NT2/D1 (cell line): ENCODE measurements around the gene FAM25G.
"Not testable (repeated sequence)": the region's sequence is repeated elsewhere in the genome, so short reads cannot be mapped to it uniquely, and the experiment has no call there.

ENCODE experiments used
- DNase-seq: peaks from one replicate; pipeline ENCODE4 v3.0.0-alpha.2; 2011; ENCODE audit warnings: low read depth, low spot score
- H3K27me3 ChIP-seq: 2 replicates; pipeline ENCODE4 v1.6.0; 2011; ENCODE audit warnings: mild to moderate bottlenecking; ENCODE audit not compliant: insufficient read length, insufficient read depth
- H3K36me3 ChIP-seq: 2 replicates; pipeline ENCODE4 v1.6.1; 2011; ENCODE audit warnings: mild to moderate bottlenecking, low read length, mixed read lengths; ENCODE audit not compliant: insufficient read depth, insufficient read length
- H3K4me1 ChIP-seq: 2 replicates; pipeline ENCODE4 v1.5.1; 2011; ENCODE audit not compliant: insufficient read depth, insufficient read length
- H3K4me3 ChIP-seq: 2 replicates; pipeline ENCODE4 v1.5.1; 2011; ENCODE audit warnings: low read depth; ENCODE audit not compliant: insufficient read length
- H3K9ac ChIP-seq: 2 replicates; pipeline ENCODE4 v1.6.0; 2011; ENCODE audit warnings: low read depth; ENCODE audit not compliant: insufficient read length
- H3K9me3 ChIP-seq: 2 replicates; pipeline ENCODE4 v1.5.1; 2011; ENCODE audit warnings: mild to moderate bottlenecking, low read length; ENCODE audit not compliant: insufficient read depth

The FAM25G gene

DNA sequence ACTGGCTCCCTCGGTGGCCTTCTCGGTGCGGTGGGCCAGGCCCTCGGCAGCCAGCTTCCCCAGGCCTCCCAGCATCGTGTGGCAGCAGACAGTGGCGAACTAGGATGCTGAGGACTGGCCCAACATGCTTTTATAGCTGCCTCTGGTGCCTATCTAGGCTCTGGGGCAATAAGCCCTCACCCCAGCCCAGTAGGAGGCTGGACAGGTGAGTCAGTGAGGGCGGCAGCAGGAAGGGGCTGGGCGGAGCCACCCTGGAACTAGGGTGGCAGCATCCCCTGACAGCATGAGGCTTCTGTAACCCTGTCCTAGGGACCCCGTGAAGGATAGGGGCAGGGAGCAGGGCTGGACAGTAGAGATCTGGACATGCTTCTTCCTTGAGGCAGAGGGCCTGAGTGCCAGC lies at the start of gene FAM25G:
Gene FAM25G, minus strand, starts transcription at position 101 of the 400 bp plus-strand sequence. Its CDS starts 26 bp downstream, at position 75.
- not testable (repeated sequence) for H3K9ac ChIP-seq, H3K36me3 ChIP-seq, H3K4me1 ChIP-seq, DNase-seq, H3K4me3 ChIP-seq, H3K9me3 ChIP-seq, H3K27me3 ChIP-seq

DNA sequence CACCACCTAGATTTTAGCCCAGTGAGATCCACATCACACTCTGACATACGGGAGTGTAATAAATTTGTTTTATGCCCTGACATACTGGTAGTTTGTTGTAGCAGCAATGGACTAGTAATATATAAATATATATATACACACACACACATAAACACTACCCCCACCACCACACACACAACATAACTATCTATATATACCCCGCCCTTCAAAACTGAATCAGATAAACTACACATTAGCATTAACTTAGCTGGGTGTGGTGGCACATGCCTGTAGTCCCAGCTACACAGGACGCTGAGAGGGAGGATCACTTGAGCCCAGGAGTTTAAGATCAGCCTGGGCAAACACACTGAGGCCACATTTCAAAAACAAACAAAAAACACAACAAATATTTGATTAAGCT lies 44.9 kb upstream of the FAM25G start:
- H3K27me3 ChIP-seq, DNase-seq, H3K4me1 ChIP-seq, H3K36me3 ChIP-seq, H3K9ac ChIP-seq, H3K4me3 ChIP-seq, H3K9me3 ChIP-seq: not testable (repeated sequence)

DNA sequence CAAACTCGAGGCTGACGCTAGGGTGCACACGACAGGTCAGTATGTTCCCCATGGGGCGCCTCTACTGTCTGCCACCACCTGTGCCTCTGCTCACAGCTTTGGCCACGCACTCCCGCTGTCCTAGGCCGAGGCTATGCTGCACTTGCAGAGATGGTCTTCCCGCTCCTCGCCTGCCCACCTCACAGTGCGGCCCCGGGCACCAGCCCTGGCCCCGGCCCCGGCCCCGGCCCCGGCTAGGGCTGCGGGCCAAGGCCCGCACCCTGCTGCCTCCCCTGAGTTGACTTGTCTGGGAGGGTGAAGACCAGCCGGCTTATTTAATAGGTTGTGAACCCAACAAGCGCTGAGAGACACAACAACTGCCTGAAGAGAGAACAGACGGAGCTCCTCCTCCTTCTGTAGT lies 32.0 kb upstream of the FAM25G start, which contains the start of gene AGAP9:
Gene AGAP9, minus strand, starts transcription at position 164 of the 400 bp plus-strand sequence. Its CDS starts 112 bp downstream, at position 52.
- H3K4me1 ChIP-seq, H3K9ac ChIP-seq, H3K36me3 ChIP-seq, DNase-seq, H3K9me3 ChIP-seq, H3K4me3 ChIP-seq, H3K27me3 ChIP-seq: not testable (repeated sequence)

DNA sequence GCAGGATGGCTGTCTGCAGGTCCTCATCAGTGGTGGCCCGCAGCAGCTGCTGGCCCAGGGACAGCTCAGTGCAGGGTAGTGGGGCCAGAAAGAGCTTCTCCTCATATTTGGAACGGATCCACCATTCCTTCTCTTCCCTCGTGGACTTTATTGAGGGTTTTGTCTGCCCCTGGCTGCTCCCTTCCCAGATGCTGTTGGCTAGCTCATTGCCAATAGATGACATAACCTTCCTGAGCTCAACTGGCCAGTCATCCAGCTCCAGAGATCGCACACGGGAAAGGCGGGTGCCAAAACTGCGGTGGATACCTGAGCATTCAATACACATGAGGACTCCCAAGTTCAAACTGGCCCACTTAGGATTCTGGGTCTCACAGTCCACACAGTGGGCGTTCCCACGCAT lies 10.8 kb upstream of the FAM25G start:
- not testable (repeated sequence) for H3K36me3 ChIP-seq, H3K4me1 ChIP-seq, H3K9me3 ChIP-seq, H3K9ac ChIP-seq, H3K27me3 ChIP-seq, DNase-seq, H3K4me3 ChIP-seq

DNA sequence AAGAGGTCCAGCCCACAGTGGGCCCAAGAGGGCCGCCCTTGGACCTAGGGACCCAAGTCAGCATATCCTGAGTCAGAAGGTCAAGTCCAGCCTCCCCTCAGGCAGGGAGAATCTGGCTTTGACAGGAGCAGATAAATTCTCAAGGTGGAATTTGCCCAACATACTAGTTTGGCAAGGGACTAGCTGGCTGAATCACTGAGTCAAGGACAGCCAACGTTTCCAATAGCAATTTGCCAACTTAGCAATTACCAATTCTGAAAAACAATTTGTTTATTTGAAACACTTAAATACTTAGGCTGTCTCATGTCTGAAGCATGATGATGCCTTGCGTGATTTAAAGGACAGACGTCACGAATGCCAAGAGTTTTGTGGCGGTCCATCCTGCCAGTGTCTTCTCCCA lies 2.7 kb upstream of the FAM25G start:
- H3K9ac ChIP-seq, H3K9me3 ChIP-seq, H3K36me3 ChIP-seq, DNase-seq, H3K4me3 ChIP-seq, H3K27me3 ChIP-seq, H3K4me1 ChIP-seq: not testable (repeated sequence)

DNA sequence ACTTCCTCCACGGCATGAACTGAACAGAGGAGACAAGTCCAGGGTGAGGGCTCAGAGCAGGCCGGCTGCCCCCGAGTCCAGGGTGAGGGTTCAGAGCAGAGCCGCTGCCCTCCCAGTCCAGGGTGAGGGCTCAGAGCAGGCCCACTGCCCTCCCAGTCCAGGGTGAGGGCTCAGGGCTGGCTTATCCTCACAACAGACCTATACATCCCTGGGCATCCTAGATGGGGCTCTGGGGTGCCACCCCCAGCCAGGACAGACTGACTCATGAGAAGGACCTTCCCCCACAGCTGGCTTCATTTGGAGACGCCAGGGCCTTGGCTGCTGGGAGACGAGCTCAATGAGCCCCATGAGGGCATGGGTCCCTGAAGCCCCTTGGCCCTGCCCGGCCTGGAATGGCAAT lies 1.9 kb downstream of the FAM25G start:
- H3K9me3 ChIP-seq, H3K36me3 ChIP-seq, H3K4me1 ChIP-seq, H3K9ac ChIP-seq, H3K4me3 ChIP-seq, H3K27me3 ChIP-seq, DNase-seq: not testable (repeated sequence)

DNA sequence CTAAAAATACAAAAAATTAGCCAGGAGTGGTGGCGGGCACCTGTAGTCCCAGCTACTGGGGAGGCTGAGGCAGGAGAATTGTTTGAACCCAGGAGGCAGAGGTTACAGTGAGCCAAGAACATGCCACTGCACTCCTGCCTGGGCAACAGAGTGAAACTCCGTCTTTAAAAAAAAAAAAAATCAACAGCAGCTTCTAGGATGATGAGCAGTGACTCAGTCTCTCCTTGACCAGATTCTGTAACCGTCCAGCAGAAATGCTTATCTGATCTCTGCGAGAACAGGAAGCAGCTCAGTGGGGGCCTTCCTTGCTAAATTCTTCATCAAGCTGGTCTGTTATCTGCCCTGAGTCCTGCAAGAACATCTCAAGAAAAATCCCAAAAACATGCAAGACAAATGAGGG lies 5.6 kb downstream of the FAM25G start:
- H3K36me3 ChIP-seq, H3K4me3 ChIP-seq, DNase-seq, H3K9ac ChIP-seq, H3K4me1 ChIP-seq, H3K9me3 ChIP-seq, H3K27me3 ChIP-seq: not testable (repeated sequence)

DNA sequence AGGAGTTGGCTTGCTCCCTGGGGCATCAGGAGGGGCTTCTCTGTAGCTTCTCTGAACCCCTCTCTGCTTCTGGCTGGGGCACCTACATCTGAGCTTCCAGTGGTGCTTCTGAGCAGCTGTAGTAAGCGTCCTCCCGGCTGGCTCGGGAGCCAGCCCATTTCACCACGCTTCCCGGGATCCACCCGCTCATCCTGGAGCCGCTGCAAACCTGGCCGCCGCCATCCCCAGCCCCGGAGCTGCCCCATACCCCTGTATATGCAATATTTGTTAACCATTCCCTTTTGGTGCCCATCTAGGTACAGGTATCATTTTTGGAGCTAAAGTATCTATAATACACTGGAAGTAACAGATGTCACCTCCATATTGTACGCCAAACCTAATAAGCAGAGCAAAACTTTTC lies 6.7 kb downstream of the FAM25G start:
- not testable (repeated sequence) for H3K4me3 ChIP-seq, H3K36me3 ChIP-seq, DNase-seq, H3K4me1 ChIP-seq, H3K9ac ChIP-seq, H3K27me3 ChIP-seq, H3K9me3 ChIP-seq

DNA sequence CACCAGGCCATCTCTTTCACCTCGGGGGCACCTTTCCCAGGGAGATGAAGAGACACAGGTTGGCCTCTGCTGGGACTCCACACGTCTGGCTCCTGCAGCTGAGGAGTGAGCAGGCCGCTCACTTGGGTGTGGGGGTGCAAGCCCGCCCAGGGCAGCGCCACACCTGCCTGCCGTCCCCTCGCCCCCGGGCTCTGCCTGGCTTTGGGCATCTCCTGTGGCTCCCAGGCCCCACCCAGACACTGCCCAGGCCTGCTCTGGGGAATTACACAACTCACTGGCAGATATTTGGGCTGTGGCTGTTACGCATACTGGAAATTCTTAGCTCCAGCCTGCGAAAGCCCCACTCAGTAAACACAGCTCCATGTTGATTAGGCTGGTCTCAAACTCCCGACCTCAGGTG lies 7.6 kb downstream of the FAM25G start, which contains the start of gene ANXA8:
Gene ANXA8, minus strand, starts transcription at position 193 of the 400 bp plus-strand sequence. Its CDS starts 182 bp downstream, at position 11.
- not testable (repeated sequence) for H3K36me3 ChIP-seq, H3K9me3 ChIP-seq, H3K27me3 ChIP-seq, H3K4me3 ChIP-seq, H3K4me1 ChIP-seq, H3K9ac ChIP-seq, DNase-seq

DNA sequence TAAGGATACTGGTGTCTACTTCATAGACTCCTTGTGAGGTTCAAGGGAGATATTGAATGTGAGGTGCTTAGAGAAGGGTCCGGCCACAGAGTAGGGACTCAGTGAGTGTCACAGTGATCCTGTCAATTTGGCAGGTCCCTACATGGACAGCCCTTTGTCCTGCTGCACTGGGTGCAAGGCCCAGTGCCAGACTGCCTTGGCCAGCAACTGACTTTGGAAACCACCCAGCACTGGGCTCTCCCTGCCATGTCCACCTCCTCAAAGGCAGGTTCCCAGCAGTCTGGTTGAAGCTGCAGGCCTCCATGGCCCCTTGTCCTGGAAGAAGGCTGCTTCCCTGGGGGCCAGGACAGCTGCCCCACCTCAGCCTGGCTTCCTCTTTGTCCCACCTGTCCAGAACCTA lies 9.1 kb downstream of the FAM25G start:
- H3K9ac ChIP-seq, H3K4me1 ChIP-seq, H3K27me3 ChIP-seq, H3K36me3 ChIP-seq, H3K4me3 ChIP-seq, H3K9me3 ChIP-seq, DNase-seq: not testable (repeated sequence)

DNA sequence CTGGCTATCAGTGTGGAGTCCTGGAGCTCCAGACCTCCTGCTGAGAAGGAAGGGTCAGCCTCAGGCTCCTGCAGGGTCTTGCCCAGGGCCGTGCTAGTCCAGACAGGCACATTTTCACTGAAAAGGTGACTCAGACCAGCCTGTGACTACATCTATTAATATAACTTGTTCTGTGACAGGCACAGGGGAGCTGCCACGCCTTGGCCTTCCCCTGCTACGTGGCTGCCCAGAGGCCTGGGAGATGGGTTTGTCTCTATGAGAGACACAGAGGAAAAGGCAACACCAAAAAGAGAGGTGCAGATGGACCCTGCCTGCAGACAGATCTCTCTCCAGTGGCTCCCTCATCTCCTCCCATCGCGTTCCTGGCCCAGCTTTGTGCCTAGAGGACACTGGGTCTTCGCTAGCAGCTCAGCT lies 9.7 kb downstream of the FAM25G start:
- not testable (repeated sequence) for H3K4me3 ChIP-seq, DNase-seq, H3K36me3 ChIP-seq, H3K9me3 ChIP-seq, H3K4me1 ChIP-seq, H3K27me3 ChIP-seq, H3K9ac ChIP-seq

DNA sequence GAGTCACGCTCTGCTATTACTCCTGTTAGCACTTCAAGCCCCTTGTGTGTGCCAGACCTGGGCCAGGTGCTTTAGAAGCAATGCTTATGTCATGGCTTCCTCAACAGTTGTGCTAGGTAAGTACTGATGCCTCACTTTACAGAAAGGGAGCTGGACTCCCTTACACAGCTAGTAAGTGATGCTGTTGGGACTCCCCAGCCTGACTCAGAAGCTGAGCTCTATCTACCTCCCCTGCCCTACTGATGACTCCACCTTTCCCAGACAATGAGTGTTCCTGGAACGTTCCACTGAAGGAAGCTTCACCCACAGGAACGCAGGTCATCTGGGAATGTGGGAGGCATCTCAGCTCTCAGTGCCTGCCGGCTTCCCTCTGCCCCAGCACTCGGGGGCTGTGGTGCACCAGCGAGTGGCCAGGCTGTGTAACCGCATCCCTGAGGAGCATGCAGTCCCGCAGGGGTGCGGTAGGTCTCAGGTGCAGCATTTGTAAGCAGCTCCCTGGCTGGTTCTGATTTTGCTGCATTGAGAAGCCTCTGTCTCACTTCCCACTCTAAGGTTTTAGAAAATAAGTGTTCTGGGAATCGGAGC lies 10.2 kb downstream of the FAM25G start:
- not testable (repeated sequence) for H3K9ac ChIP-seq, DNase-seq

More for the DNA sequence above, 10.2 kb downstream of the FAM25G start:
- H3K27me3 ChIP-seq, H3K9me3 ChIP-seq, H3K4me3 ChIP-seq, H3K4me1 ChIP-seq, H3K36me3 ChIP-seq: not testable (repeated sequence)
